AG09319 (cell line): ENCODE measurements around the gene TEKT3.

ENCODE experiments used
- DNase-seq: peaks from one replicate; pipeline ENCODE4 v3.0.0-alpha.2; 2010; ENCODE audit warnings: low read depth; ENCODE audit errors: extremely low read depth
- TF ChIP-seq, protein P1 (sequence below): IDR thresholded peaks from 2 replicates; pipeline ENCODE4 v1.5.1; 2011; ENCODE audit warnings: low read depth, mild to moderate bottlenecking, inconsistent platforms, low read length, moderate library complexity

The TEKT3 gene

DNA sequence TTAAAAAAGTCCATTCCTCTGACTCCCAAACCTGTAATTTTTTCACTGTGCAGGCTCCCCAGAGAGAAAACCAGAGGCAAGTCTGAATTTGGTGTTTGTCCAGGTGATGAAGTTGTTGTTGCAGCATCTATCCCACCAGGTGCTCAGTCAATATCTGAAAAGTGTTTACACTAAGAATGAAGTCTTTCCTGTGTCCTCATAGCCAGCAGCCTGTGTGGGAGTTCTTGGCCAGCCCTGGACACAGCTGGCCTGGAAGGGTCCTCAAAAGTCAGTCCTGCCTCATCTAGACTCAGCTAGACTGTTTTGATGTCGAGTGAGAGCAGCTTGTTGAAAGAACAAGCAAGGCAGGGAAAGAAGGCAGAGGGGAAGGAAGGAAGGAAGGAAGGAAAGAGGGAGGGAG, 72.9 kb downstream of the TEKT3 start:
- DNase-seq, result no peak
- TF ChIP-seq, protein P1, sequence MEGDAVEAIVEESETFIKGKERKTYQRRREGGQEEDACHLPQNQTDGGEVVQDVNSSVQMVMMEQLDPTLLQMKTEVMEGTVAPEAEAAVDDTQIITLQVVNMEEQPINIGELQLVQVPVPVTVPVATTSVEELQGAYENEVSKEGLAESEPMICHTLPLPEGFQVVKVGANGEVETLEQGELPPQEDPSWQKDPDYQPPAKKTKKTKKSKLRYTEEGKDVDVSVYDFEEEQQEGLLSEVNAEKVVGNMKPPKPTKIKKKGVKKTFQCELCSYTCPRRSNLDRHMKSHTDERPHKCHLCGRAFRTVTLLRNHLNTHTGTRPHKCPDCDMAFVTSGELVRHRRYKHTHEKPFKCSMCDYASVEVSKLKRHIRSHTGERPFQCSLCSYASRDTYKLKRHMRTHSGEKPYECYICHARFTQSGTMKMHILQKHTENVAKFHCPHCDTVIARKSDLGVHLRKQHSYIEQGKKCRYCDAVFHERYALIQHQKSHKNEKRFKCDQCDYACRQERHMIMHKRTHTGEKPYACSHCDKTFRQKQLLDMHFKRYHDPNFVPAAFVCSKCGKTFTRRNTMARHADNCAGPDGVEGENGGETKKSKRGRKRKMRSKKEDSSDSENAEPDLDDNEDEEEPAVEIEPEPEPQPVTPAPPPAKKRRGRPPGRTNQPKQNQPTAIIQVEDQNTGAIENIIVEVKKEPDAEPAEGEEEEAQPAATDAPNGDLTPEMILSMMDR, result no peak

DNA sequence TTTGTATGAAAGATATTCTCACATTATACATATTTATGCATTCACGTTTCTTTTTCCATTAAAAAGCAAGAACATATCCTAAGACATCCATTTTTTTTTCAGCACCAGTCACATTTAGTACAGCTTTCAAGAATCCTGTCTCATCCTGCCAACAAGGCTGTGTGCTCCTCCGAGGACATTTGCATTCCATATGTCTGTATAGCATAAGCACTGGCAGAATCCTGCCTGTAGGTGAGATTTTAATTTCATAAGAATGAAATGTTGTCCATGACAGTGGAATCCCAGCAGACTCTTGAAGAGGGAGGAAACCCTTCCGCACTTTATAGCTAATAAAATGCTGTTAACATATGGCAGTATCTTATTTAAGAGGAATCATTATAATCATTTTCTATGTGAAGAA, 73.4 kb downstream of the TEKT3 start:
- TF ChIP-seq, protein P1, result no peak
- DNase-seq, result no peak

DNA sequence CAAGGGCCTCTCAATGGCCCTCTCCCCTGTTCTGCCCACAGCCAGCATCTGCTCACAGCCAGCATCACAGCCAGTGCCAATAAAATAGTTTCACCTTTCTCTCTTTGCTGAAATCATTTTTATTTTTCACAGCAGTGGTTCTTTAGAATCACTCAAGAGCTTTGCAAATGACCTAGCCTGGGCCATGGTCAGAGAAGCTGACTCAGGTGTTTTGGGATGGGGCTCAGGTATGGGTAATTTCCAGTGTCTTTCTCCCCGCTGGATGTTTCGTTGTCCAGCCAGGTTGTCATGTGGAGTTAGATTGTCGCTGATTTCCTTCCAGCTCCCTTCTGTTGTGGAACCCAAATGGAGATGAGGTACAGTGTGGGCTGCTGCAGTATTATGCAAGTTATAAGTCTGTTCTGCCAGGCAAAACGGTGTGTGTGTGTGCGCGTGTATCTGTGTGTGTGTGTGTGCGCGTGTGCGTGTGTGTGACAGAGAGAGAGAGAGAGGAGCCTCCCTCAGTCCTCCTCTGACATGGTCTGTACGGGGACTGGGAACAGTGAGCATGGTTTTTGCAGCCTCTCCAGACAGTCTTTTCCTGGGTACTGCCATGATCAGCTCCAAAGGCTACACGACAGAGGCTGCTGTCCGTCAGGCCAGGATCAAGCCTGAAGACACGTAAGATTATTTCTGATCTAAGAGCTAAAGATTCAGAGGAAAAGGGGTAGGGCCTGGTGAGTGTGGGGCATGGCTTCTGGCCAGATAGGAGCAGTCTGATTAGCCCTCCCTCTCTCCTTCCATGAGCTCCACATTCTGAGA, 74.9 kb downstream of the TEKT3 start:
- TF ChIP-seq, protein P1, result no peak
- no peak for DNase-seq

DNA sequence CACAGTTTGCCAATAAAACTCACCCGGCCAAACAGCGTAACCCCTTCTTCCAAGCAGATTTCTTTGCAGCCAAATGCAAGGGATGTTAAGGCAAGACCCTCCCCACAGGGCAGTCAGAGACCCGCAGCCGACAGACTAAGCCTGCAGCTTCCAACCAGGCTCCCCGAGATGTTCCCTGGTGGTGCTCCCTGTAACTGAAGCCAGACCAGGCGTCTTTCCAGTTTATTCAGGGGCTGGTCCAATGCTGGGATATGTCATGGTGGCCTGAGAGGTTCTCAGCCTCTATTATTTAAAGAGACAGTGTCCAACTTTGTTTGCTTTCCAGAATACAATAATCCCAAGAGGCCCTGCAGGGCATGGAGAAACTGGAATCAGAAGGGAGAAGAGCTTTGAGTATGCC, 76.3 kb downstream of the TEKT3 start, which contains the start of gene PMP22:
Gene PMP22, minus strand, starts transcription at position 196 of the 400 bp plus-strand sequence. CDS start 4,599 bp downstream, outside the sequence.
- TF ChIP-seq, protein P1, result no peak
- no peak for DNase-seq

DNA sequence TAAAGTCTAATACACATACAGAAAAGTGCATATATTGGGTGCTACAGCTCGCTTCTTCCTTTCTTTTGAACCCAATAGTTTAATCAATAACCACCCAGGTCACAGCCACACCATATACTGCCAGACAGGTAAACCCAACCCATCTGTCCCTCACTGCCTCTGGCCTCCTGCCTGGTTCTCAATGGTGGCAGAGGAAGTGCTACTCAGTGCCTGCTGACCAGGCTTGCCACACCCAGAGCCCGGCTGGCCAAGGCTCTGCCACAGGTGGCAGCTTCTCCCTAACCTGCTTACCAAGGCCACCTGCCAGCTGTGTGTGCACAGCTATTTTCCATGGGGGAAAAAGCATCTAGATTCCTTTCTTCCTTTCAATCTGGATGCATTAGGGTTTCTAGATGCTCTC, 76.9 kb downstream of the TEKT3 start:
- no peak for DNase-seq

DNA sequence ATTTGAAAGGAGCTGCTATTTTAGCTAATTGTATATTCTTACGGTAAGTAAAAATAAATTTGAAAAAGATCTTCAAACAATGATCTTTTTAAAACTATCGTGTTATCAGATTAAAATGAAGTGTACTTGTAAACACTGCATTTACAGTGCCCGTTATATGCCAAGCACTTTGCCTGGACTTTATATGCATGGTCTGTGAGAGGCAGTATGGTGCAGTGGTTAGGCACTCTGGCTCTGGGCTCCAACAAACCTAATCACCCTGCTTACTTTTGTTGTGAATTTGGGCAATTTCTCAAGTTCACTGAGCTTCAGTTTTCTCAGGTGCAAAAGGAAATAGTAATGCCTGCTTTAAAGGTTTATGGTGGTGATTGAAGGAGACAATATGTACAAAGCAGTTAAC, 77.7 kb downstream of the TEKT3 start:
- TF ChIP-seq, protein P1, result no peak
- DNase-seq, result no peak

More for the DNA sequence above, 76.9 kb downstream of the TEKT3 start:
- TF ChIP-seq, protein P1, result no peak

DNA sequence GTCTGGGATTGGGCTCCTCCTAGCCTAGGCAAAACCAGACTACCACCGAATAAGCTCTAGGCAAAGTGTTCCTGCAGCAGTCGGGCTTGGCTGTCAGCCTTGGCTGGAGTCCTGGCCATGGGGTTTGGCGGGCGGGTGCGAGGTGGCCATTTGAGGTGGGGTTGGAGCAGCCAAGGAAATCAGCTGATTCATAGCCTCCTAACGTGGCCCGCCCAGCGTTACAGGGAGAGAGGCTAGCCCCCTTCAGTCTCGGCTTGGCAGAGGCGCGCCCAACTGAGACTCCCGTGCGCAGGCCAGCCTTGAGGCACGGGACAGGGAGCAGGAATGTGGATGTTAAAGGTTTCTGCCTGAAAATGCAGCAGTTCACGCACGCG, 78.2 kb downstream of the TEKT3 start:
- peak; percentile 75 for DNase-seq
- TF ChIP-seq, protein P1, result no peak
